Stimulated activated CD4-positive, alpha-beta T cell treated with anti-CD3 and anti-CD28 coated beads, Interleukin-15, amount 100 ng/mL, for 48 hours (primary cell): Measurements from ENCODE around the gene TNIP3.
"Not testable (repeated sequence)": the region's sequence is repeated elsewhere in the genome, so short reads cannot be mapped to it uniquely, and the experiment has no call there.

Source experiments
- DNase-seq, 2 donors: peaks; one replicate each; pipeline ENCODE4 v3.0.0-alpha.2; 2020; ENCODE audit warnings: low read depth in 2 of 2

The TNIP3 gene, protein sequence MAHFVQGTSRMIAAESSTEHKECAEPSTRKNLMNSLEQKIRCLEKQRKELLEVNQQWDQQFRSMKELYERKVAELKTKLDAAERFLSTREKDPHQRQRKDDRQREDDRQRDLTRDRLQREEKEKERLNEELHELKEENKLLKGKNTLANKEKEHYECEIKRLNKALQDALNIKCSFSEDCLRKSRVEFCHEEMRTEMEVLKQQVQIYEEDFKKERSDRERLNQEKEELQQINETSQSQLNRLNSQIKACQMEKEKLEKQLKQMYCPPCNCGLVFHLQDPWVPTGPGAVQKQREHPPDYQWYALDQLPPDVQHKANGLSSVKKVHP

DNA sequence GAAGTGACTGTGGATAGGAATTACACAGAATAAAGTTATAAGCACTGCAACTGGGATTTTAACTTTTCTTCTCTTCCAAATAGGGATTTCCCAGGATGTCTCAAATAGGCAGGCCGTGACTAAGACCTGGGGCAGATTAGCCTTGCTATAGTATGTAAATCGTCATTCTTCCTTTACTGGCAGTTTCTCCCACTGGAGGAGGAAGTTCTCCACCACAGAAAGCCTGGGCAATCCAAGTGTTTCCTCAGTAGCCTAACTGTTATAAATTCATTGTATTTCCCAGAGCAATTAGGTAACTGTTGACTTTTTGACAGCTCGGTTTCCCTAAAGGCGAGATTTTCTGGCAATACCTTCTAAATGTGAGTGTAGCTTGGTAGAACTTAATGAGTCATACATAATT, at the start of gene TNIP3:
Gene TNIP3 (minus strand): TSS at position 31 of the 400 bp plus-strand sequence. CDS start 196 bp downstream, outside the sequence.
- DNase-seq: no peak

DNA sequence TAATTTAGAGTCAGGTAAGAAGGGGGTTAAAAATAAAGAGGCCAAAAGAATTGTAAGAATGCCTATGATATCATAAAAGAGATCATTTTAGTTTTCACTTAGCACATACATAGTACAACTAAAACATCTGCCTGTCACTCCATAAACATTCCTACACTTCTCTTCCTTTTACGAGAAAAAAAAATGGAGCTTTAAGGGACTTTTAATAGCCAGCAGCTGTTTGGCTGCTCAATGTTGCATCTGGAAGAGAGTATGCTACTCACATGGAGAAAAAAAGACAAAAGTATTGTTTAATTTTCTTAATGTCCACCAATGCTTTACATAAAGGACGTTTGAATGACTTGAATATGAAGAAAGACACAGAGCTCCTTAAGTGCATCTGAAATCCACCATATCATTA, 48.7 kb upstream of the TNIP3 start:
- no peak for DNase-seq

DNA sequence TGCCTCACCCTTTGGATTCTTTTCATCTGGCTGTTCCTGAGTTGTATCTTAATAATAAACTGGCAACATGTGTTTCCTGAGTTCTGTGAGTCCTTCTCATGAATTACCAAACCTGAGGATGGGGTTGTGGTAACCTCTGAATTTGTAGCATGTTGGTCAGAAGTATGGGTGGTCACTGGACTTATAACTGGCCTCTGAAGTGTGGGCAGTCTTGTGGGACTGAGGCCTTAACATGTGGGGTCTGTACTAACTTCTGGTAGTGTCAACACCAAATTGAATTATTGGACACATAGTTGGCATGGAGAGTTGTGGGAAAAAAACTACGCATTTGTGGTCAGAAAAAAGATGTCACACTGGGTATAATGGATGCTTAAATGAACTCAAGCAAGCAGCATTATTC, 45.0 kb upstream of the TNIP3 start:
- DNase-seq: no peak

DNA sequence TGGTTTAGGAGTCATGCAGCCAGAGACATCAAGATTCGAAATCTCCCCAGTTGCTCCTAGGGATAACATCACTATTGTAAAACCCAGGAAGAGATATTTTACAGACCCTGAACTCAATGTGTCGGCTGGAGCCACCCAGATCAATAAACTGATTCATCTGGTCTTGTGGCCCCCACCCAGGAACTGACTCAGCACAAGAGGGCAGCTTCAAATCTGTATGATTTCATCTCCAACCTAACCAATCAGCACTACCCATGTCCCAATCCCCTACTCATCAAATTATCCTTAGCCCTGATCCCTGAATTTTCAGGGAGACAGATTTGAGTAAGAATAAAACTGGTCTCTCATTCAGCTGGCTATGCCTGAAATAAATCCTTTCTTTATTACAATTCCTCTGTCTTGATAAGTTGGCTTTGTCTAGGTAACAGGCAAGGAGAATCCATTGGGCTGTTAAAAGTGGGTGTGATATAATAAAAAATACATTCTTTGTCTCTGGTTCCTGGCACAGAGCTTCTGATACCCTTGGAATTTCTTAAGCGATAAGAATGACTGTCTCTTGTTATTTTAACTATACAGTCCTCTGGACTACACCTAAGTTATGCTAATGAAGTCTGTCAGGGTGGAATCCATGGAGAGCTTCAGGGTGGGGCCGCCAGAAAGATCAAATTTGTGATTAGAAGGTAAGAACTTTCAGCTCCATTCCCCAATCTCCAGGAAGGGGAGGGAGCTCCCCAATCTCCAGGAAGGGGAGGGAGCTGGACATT, 44.3 kb upstream of the TNIP3 start:
- DNase-seq: no peak

DNA sequence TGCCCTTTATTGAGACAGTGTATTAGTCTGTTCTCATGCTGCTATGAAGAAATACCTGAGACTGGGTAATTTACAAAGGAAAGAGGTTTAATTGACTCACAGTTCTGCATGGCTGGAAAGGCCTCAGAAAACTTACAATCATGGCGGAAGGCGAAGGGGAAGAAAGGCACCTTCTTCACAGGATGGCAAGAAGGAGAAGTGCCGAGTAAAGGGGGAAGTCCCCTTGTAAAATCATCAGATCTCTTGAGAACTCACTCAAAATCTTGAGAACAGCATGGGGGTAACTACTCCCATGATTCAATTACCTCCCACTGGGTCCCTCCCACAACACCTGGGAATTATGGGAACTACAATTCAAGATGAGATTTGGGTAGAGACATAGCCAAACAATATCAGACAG, 41.7 kb upstream of the TNIP3 start:
- not testable (repeated sequence) for DNase-seq

DNA sequence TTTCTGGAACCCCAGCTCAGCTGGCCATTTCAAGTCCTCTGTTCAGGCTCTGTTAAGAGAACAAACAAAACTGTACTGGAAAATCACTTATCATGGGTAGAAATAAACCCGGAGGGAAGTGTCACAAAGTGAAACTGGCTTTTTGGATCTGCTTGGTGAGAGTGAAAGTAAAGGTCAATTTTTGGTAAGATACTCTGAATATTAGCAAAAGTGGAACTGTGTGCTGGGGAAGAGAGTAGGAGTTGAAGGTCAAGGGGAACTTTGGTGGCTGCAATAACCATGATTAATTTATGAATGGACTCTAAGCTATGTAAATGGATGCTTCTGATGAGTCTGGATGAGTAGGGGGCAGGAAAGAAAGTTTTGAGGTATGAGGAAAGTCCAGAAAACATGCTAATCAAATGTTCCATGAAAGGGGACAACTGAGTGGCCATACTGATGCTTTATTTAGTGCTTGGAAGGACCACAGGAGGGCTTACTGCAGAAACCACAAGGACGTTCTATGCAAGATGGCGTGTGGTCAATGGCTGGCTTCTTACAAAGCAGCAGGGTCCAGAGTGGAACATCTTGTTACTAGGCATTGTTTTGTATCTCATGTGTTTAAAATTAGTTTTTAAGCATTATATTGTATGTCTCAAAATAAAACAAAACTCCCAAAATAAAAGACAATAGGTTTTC, 36.8 kb upstream of the TNIP3 start:
- no peak for DNase-seq

DNA sequence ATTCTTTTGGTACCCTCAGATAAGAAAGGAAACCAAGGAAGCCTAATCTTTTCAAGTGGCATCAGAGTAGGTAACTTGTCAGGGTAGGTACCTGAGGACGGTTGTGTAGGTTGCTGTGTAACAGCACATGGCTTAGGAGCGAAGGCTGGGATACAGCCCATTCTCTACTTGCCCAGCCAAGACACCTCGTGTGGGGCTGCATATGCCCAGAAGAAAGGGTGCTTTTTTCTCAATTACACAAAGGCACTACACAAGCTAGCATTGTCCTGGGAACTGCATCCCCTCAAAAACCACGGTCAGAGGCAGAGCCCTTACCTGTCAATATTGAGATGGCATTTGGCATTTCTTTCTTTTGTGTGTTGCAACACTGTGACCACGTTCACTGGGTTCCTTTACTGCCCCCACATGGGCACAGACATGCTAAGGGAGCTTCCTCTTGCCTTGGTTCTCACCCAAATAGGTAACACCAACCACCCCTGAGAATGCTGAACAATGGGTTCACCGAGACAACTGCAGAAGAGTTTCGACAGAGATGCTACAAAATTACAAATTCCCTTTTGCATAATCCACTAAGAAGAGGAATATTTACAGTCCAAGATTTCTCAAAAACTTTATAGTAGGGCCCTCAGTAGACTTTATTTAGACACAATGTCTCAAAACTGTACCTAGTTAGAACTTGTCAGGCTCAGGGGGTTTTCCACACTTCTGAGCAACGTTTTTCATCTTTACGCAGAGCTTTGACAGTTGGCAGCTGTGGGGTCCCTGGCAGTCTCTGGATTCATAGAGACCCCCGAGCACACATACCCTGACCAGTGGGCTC, 35.8 kb upstream of the TNIP3 start:
- peak in 1 of 2 donors; percentile 4 for DNase-seq

DNA sequence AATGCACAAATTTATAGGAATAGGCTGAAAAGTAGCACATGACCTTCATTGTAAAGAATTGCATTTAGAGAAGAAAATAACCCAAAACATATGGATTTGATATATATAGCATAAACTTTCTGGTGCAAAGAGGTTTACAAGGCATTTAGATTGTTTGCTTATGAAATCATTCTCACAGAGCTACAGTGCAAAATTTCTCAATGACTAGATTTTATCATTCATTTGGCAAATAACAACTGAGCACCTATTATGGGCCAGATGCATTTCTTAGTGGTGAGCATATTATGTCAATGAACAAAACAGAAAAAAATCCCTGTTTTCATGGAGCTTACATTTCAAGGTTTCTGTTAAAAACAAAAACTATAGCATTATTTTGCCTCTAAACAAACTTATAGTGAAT, 34.1 kb upstream of the TNIP3 start:
- no peak for DNase-seq

DNA sequence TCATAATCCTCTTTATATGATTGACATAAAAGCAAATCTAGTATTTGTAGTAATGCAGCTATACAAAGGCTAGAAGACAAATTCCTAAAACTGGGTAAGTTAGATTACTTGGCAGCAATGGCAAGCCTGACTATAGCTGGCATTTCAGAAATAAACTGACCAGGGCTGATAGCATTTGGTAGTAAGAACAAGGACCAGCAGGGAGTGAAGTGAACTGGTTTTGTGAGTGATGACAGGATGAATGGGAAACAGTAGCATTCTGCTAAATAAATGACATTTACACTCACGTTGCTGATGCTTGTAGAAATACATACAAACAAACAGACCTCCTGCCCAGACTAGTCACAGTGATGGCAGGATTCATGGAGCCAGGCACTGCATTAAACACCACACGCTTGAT, 31.5 kb upstream of the TNIP3 start:
- DNase-seq: no peak

DNA sequence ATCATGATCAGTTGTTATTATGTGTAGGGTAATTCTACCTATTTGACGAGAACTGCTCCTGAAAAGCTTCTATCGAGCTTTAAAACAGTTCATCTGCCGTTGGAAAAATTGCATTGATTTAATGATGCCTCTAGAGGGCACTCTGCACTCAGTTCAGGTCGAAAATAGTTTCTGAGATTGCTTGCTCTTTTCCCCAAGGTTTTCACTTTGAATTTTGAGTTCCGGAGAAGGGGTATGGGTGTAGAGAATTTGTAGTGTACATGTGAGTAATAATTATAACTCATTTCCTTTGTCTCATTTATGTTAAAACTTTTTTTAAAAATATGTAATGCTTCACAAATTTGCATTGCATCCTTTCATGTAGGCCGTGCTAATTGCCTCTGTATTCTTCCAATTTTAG, 28.4 kb upstream of the TNIP3 start:
- no peak for DNase-seq

DNA sequence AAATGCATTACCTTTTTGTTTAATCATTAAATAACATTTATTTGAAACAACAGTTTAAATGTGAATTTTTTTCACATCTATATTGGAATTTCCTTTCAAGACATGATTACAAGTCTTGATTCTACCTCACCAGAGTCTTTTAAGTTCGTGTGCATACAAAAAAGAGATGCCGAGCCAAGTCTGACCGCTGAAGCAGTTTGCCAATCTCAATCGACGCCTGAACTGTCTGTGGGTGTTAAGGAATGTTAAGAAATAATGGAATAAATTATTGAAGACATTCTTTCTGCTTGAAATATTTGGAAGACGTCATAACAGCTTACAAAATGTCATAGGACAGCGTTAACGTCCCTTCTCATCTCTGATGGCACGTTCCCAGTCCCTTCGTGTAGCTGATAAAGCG, 27.9 kb upstream of the TNIP3 start:
- DNase-seq: no peak

DNA sequence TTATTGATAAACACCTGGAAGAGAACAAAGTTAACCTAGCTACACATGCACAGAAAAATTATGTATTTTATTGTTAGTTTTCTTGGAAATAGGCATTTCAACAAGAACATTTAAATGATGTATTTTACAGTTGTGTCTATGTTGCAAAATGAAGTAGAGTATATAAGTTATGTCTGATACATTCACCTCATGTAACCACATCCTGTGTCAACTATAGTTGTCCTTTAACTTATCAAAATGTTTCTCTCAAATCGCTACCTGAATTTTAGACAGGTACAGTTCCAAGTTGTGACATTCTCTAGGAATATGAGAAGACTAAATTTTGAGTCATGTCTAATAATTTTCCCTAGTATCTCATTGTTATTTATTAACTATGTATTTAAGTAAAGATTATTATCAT, 27.2 kb upstream of the TNIP3 start:
- DNase-seq: no peak

DNA sequence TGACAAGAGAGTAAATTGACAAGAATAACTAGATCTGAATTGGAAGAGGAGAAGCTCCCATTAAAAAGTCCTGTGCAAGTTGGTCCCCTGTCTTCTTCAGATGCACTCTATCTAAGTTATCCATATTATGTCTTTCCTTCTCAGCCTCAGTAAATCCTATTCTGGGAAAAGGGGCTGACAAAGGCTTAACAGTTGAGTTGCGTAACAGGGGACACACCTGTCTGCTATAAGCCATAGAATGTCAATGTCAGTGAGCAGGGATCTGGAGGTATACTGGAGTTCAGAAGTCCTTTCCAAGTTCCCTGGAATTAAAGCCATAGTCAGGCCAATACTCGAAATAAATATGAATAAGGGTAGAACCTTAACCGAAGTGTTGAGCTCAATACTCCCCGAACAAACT, 26.3 kb upstream of the TNIP3 start:
- no peak for DNase-seq

DNA sequence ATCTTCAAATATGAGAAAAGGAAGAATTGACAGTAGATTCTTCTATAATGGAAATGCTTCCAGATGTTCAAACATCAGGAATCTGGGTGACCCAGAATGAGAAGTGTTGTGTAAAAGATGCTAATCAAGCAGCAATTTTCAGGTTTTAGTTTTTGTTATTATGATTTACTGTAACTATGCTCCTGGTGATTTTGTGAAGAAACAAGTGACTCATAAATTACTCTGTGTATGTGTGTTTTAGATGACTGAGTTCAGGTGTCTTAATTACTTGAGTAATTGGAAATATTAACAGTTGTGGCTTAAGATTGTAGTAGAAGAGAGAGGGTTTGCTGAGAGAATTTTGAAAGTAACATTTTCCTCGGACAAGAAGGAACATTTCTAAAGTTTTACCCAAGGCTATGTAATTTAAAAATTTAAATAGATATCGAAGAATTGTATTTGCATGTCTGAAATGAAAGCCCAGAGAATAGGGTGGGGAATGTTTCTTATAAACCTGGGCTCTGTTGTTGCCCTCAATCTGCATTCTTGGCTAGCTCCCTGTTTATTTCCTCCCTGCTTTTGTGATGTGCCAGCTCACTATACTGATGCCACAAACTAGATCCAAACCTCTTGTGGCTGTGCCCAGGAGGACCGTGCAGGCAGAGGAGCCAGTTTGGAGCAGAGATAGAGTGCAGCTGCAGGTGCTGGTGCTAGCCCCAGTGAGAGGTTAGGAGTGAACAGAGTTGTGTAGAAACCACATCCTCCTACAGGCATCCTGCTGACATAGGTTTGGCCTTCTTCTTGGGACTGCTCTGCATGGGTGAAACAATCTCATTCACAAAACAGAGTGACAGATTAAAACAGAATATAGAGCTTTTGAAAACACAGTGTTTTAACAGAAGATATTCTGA, 25.4 kb upstream of the TNIP3 start:
- DNase-seq: no peak

DNA sequence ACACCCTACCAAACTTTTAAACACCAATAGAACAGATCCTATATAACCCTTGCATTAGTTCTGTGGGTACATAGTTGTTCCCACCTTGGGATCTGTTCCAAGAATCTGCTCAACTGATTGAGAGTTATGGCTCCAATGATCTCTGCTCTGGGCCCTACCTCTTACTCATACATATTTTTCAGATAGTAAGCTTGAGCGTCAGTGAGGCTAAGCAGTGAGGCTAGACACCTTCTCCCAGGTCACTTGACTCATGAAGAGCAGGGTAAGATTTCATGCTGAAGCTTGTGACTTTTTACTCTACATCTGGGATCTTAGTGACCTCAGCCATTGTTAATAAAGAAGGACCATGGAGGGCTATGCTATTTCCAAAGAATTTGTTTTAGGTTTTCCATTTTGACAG, 23.1 kb upstream of the TNIP3 start:
- DNase-seq: no peak

DNA sequence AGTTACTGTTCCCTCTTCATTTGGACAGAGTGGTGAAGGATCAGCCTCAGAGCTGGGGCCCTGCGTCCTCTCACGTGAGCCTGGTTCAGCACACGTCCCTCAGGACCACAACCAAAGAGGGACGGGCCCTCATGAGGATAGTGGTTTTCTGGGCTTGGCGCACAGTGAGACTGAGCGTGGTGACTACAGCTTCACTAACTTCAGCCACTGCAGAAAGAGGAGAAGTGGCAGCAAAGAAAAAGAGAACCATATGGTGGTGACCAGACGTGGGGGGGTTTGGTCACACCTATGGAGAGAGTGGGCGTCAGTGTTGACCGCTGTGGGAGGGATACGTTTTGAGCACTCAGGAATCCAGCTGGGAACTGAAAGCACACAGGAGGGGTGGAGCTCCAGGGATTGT, 21.8 kb upstream of the TNIP3 start:
- DNase-seq: no peak

DNA sequence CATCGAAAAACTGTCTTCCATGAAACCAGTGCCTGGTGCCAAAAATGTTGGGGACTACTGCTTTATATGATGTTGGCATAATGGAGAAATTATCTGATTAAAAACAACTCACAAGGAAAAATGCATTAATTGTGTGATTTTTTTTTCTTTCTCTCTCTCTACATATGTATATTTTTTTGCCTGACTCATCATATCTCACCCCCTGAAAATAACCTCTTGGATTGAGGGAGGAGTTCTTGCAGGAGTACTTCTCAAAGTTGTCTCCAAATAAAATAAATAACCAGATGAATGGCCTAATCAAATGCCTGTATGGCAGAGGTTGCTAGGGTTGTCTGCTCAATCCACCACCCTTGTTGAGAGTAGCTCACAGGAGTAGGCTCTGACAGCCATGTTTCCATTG, 19.9 kb upstream of the TNIP3 start:
- no peak for DNase-seq

DNA sequence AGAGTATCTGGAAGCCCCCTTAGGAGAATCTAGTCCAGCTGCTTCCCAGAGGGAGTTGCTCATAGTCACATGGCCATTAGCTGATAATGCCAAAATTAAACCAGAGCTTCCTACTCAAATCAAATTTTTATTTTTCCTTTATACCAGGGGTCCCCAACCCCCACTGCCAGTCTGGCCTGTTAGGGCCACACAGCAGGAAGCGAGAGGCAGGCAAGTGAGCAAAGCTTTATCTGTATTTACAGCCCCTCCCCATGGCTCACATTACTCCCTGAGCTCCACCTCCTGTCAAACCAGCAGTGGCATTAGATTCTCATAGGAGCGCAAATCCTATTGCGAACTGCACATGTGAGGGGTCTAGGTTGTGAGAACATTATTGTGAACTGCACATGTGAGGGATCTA, 19.2 kb upstream of the TNIP3 start:
- DNase-seq: no peak

DNA sequence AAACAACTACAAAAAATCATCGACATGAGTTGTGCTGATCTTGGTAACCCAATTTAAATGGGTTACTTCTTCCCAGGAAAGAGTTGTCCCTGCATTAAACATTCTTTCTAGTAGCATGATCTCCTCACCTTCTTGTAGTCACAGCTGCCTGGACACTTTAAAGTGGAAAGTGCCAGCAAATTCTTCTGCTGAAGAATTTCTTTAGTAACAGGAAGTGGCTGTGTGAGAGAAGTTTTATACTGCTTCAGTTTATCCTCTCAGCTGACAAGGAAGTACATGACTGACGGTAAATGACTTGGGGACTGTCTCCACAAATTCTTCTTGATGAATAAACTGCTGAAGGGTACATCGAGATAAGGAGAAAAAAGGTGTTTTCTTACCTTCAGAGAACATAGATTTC, 18.2 kb upstream of the TNIP3 start:
- DNase-seq: no peak

DNA sequence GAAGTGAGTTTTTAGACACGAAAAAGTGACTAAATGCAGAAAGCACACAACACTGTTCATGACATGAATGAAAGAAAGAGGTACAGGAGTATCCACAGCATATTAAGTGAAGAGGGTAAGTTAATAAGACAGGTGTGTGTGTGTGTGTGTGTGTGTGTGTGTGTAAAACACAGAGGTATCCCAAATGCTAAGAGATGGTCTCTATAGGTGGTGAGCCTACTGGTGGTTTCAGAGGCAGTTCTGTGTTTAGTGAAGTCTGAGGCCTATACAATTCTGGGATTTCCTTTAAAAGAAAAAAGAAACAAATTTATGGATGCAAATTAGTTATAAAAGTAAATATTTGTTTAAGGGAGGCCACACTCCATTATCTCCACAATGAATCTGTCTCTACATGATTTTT, 17.4 kb upstream of the TNIP3 start:
- no peak for DNase-seq

DNA sequence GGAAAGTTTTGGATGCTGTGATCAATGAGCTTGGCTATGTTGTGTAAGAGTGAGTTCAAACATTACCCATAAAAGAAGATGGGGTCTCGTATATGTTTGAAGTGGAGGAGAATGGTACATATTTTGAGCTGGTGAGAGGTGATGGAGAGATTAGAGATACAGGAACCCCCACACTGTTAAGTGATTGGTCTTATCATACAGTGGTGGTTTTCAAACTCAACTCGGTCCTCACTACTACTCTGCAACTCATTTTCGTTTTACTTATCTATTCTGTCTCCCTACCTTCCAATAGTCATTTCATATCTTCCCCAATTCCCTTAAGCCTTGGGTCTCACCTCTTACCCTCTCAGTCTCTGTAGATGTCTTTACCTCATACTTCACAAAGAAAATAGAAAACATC, 16.4 kb upstream of the TNIP3 start:
- no peak for DNase-seq
